SK-N-SH (cell line): ENCODE data around the gene ZMYND15. TPM values are rescaled to one million over a fixed set of nuclear protein-coding genes. Genes with fewer than 3 reads are reported as not detected.

Experiments
- CTCF ChIA-PET: fragments of 300-600, 350-600 bp; formaldehyde crosslinking; extraction: SDS; loops from one replicate; lab custom pipeline; 2021; lab: Yijun Ruan, JAX
- POLR2A ChIA-PET: fragments of 350-600 bp; sonication (Branson Sonifier 250); formaldehyde crosslinking; extraction: SDS; loops from one replicate; lab custom pipeline; 2020; ENCODE audit warnings: antibody characterized with exemption, inconsistent platforms; lab: Yijun Ruan, JAX
- DNase-seq: peaks from one replicate; pipeline ENCODE4 v3.0.0; 2012
- H2AFZ ChIP-seq: fragments of 200-600 bp; sonication (generic); 2 replicates; pipeline ENCODE4 v1.8.1; 2016; ENCODE audit warnings: antibody characterized with exemption, mild to moderate bottlenecking, low read depth
- H3F3A ChIP-seq: fragments of 200-600 bp; sonication (generic); replicated peaks from 2 replicates; pipeline ENCODE3; 2016; ENCODE audit warnings: antibody characterized with exemption, mild to moderate bottlenecking; ENCODE audit not compliant: insufficient read depth
- H3K27ac ChIP-seq, 2 experiments: fragments of 200-500 bp in 1 of 2; fragments of 200-600 bp in 1 of 2; sonication (Bioruptor generic) in 1 of 2; sonication (generic), shearing (Covaris generic) in 1 of 2; 2 replicates each; pipeline versions ENCODE4 v1.5.1 to v1.6.1; 2014 to 2016; ENCODE audit warnings: low read depth in 2 of 2, inconsistent platforms in 1 of 2, low read length in 1 of 2, mild to moderate bottlenecking in 1 of 2, mixed read lengths in 1 of 2
- H3K27me3 ChIP-seq: fragments of 200-600 bp; sonication (generic), shearing (Covaris generic); 2 replicates; pipeline ENCODE4 v1.6.1; 2016; ENCODE audit warnings: mixed run types; ENCODE audit not compliant: insufficient read depth
- H3K36me3 ChIP-seq, 2 experiments: fragments of 200-500 bp in 1 of 2; fragments of 200-600 bp in 1 of 2; sonication (Bioruptor generic) in 1 of 2; sonication (generic) in 1 of 2; replicated peaks in 1 of 2; 2 replicates each; pipeline versions ENCODE3 to v1.5.1; 2014 to 2016; ENCODE audit warnings: low read length in 1 of 2, mild to moderate bottlenecking in 1 of 2; ENCODE audit not compliant: insufficient read depth in 2 of 2, control insufficient read depth in 1 of 2
- H3K4me1 ChIP-seq, 2 experiments: fragments of 200-500 bp in 1 of 2; fragments of 200-600 bp in 1 of 2; sonication (Bioruptor generic) in 1 of 2; sonication (generic), shearing (Covaris generic) in 1 of 2; 2 replicates each; pipeline versions ENCODE4 v1.5.1 to v1.6.1; 2014 to 2016; ENCODE audit warnings: low read depth in 1 of 2, low read length in 1 of 2, mixed run types in 1 of 2; ENCODE audit not compliant: insufficient read depth in 2 of 2, control insufficient read depth in 1 of 2
- H3K4me2 ChIP-seq: fragments of 200-600 bp; sonication (generic), shearing (Covaris generic); 2 replicates; pipeline ENCODE4 v1.6.1; 2017; ENCODE audit warnings: mixed run types
- H3K4me3 ChIP-seq, 2 experiments: fragments of 200-500 bp in 1 of 2; fragments of 200-600 bp in 1 of 2; sonication (Bioruptor generic) in 1 of 2; sonication (generic), shearing (Covaris generic) in 1 of 2; 2 replicates each; pipeline versions ENCODE4 v1.5.1 to v1.8.1; 2014 to 2016; ENCODE audit warnings: low read depth in 2 of 2, inconsistent platforms in 1 of 2, low read length in 1 of 2, mild to moderate bottlenecking in 1 of 2, mixed read lengths in 1 of 2, moderate library complexity in 1 of 2
- H3K79me2 ChIP-seq: fragments of 200-600 bp; sonication (generic); 2 replicates; pipeline ENCODE4 v1.8.1; 2017; ENCODE audit warnings: mild to moderate bottlenecking; ENCODE audit not compliant: insufficient read depth
- H3K9ac ChIP-seq: fragments of 200-600 bp; sonication (generic); 2 replicates; pipeline ENCODE4 v1.6.1; 2017; ENCODE audit warnings: mixed run types
- H3K9me2 ChIP-seq: fragments of 200-600 bp; sonication (generic); 2 replicates; pipeline ENCODE4 v1.6.1; 2017; ENCODE audit warnings: mixed run types
- H3K9me3 ChIP-seq: fragments of 200-600 bp; sonication (generic); 2 replicates; pipeline ENCODE4 v1.6.1; 2017; ENCODE audit warnings: mixed run types, mild to moderate bottlenecking, moderate library complexity
- H4K20me1 ChIP-seq: fragments of 200-600 bp; sonication (generic); 2 replicates; pipeline ENCODE4 v1.6.1; 2017; ENCODE audit warnings: mild to moderate bottlenecking, mixed run types; ENCODE audit not compliant: insufficient read depth
- CHD2 ChIP-seq: fragments of 150-350 bp; IDR thresholded peaks from 2 replicates; pipeline ENCODE4 v1.6.1; 2018; ENCODE audit warnings: low read length; ENCODE audit not compliant: partially characterized antibody
- EZH2phosphoT487 ChIP-seq: fragments of 200-600 bp; sonication (generic); IDR thresholded peaks from 2 replicates; pipeline ENCODE4 v1.6.1; 2017; ENCODE audit warnings: low read depth, mixed run types, mild to moderate bottlenecking, antibody characterized with exemption, moderate library complexity, borderline replicate concordance
- FOXM1 ChIP-seq: IDR thresholded peaks from 2 replicates; pipeline ENCODE4 v1.4.0; 2012; ENCODE audit warnings: low read depth, mild to moderate bottlenecking
- JUND ChIP-seq: IDR thresholded peaks from 2 replicates; pipeline ENCODE4 v1.4.0; 2012
- MXI1 ChIP-seq: IDR thresholded peaks from 2 replicates; pipeline ENCODE4 v1.6.1; 2012; ENCODE audit warnings: mild to moderate bottlenecking, low read depth, low read length, improper control_type of control experiment
- NFIC ChIP-seq: IDR thresholded peaks from 2 replicates; pipeline ENCODE4 v1.4.0; 2012; ENCODE audit warnings: borderline replicate concordance
- NRF1 ChIP-seq: IDR thresholded peaks from 2 replicates; pipeline ENCODE4 v1.6.1; 2012; ENCODE audit warnings: low read depth, mild to moderate bottlenecking, low read length
- POLR2AphosphoS5 ChIP-seq: IDR thresholded peaks from 2 replicates; pipeline ENCODE4 v1.6.1; 2012; ENCODE audit warnings: low read depth, low read length
- RCOR1 ChIP-seq: fragments of 150-350 bp; IDR thresholded peaks from 2 replicates; pipeline ENCODE4 v1.6.1; 2017; ENCODE audit warnings: antibody characterized with exemption, low read length
- REST ChIP-seq: IDR thresholded peaks from 2 replicates; pipeline ENCODE4 v1.6.1; 2012; ENCODE audit warnings: mild to moderate bottlenecking, low read depth, low read length, moderate library complexity
- RFX5 ChIP-seq: IDR thresholded peaks from 2 replicates; pipeline ENCODE4 v1.6.1; 2012; ENCODE audit warnings: mild to moderate bottlenecking, improper control_type of control experiment, low read length
- SMC3 ChIP-seq: IDR thresholded peaks from 2 replicates; pipeline ENCODE4 v1.6.1; 2012; ENCODE audit warnings: low read depth, low read length, improper control_type of control experiment
- TAF1 ChIP-seq: IDR thresholded peaks from 2 replicates; pipeline ENCODE4 v1.6.1; 2012; ENCODE audit warnings: low read depth, mild to moderate bottlenecking, low read length, moderate library complexity, borderline replicate concordance
- TCF12 ChIP-seq: IDR thresholded peaks from 2 replicates; pipeline ENCODE4 v1.4.0; 2012
- WGBS: methylation state at CpG from one replicate; pipeline ENCODE4 v1.1.6; 2017; ENCODE audit warnings: low lambda C conversion rate; 5-methylcytosine and 5-hydroxymethylcytosine counted together
- polyA plus RNA-seq, 3 experiments: library from polyadenylated mRNA; depleted of rRNA; stranded (reverse); fragments of >200 nt; gene quantifications; 2 replicates each; pipeline ENCODE4 v1.2.3, GENCODE V29; 2012
- TF ChIP-seq, protein P1 (sequence below): IDR thresholded peaks from 2 replicates; pipeline ENCODE4 v1.4.0; 2012; ENCODE audit warnings: low read depth, borderline replicate concordance
- TF ChIP-seq, protein P2 (sequence below): fragments of 200-600 bp; sonication (generic); IDR thresholded peaks from 2 replicates; pipeline ENCODE4 v1.6.1; 2017; ENCODE audit warnings: antibody characterized with exemption, mild to moderate bottlenecking, moderate library complexity
- TF ChIP-seq, protein P3 (sequence below): IDR thresholded peaks from 2 replicates; pipeline ENCODE4 v1.4.0; 2012; ENCODE audit warnings: low read depth, borderline replicate concordance

ZMYND15 gene
- polyA plus RNA-seq, 1 of the 3 experiments (the other 2 are of a cell fraction): 0.08 TPM

GRCh38 chr17:4777969-4778760 lies 38.5 kb downstream of the ZMYND15 start:
- Histone ChIP-seq H3K4me2 (no peak overlapping the region), H3K36me3 (no peaks in the 10 kb centered on the region), H3K9me3 (no peaks in the 10 kb centered on the region), H3K9me2 (no peaks in the 10 kb centered on the region), H4K20me1 (no peaks in the 10 kb centered on the region), H3K9ac (no peak overlapping the region), H3K27ac (no peak overlapping the region), H3K27me3 (peaks cover 52% of the 10 kb centered on the region), H3K4me1 (no peaks in the 10 kb centered on the region), H2AFZ (no peak overlapping the region), H3K79me2 (no peaks in the 10 kb centered on the region), H3F3A (no peaks in the 10 kb centered on the region), H3K4me3 (no peak overlapping the region)
- ChIA-PET POLR2A (no interaction called here), CTCF (interaction anchor here (1.3 to 1.6 kb wide), 3 partner anchors 8 to 11 kb away, joined by 3 to 7 read pairs (median 6); partner anchors contain the start of genes GLTPD2 and VMO1)
- no peak for DNase-seq
- no peak for TF ChIP-seq CHD2
- no peak for TF ChIP-seq TCF12
- TF ChIP-seq, protein P1, sequence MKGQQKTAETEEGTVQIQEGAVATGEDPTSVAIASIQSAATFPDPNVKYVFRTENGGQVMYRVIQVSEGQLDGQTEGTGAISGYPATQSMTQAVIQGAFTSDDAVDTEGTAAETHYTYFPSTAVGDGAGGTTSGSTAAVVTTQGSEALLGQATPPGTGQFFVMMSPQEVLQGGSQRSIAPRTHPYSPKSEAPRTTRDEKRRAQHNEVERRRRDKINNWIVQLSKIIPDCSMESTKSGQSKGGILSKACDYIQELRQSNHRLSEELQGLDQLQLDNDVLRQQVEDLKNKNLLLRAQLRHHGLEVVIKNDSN: no peak
- 43% methylated on average over 9 of the region's 9 CpGs for WGBS

GRCh38 chr17:4780325-4780955 lies 40.8 kb downstream of the ZMYND15 start:
- CTCF ChIA-PET: interaction anchor here (0.6 to 10.5 kb wide), 5 partner anchors 10 to 600 kb away, joined by 4 to 235 read pairs (median 5); no protein-coding TSS in a partner anchor
- TF ChIP-seq JUND (no peak), RFX5 (no peak), TAF1 (no peak), MXI1 (no peak), NRF1 (no peak), SMC3 (no peak), FOXM1 (no peak), NFIC (no peak), POLR2AphosphoS5 (no peak), RCOR1 (no peak), EZH2phosphoT487 (no peak), REST (no peak)
- TF ChIP-seq, protein P2, sequence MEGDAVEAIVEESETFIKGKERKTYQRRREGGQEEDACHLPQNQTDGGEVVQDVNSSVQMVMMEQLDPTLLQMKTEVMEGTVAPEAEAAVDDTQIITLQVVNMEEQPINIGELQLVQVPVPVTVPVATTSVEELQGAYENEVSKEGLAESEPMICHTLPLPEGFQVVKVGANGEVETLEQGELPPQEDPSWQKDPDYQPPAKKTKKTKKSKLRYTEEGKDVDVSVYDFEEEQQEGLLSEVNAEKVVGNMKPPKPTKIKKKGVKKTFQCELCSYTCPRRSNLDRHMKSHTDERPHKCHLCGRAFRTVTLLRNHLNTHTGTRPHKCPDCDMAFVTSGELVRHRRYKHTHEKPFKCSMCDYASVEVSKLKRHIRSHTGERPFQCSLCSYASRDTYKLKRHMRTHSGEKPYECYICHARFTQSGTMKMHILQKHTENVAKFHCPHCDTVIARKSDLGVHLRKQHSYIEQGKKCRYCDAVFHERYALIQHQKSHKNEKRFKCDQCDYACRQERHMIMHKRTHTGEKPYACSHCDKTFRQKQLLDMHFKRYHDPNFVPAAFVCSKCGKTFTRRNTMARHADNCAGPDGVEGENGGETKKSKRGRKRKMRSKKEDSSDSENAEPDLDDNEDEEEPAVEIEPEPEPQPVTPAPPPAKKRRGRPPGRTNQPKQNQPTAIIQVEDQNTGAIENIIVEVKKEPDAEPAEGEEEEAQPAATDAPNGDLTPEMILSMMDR: no peak
- TF ChIP-seq, protein P3, sequence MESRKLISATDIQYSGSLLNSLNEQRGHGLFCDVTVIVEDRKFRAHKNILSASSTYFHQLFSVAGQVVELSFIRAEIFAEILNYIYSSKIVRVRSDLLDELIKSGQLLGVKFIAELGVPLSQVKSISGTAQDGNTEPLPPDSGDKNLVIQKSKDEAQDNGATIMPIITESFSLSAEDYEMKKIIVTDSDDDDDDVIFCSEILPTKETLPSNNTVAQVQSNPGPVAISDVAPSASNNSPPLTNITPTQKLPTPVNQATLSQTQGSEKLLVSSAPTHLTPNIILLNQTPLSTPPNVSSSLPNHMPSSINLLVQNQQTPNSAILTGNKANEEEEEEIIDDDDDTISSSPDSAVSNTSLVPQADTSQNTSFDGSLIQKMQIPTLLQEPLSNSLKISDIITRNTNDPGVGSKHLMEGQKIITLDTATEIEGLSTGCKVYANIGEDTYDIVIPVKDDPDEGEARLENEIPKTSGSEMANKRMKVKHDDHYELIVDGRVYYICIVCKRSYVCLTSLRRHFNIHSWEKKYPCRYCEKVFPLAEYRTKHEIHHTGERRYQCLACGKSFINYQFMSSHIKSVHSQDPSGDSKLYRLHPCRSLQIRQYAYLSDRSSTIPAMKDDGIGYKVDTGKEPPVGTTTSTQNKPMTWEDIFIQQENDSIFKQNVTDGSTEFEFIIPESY: no peak

More at GRCh38 chr17:4780325-4780955, 40.8 kb downstream of the ZMYND15 start:
- Histone ChIP-seq H3K79me2 (no peaks in the 10 kb centered on the region), H3K4me1 (no peaks in the 10 kb centered on the region; a peak in 1 of 4 replicates), H3K4me2 (no peak overlapping the region), H3K9me3 (no peaks in the 10 kb centered on the region), H3K4me3 (no peak overlapping the region), H3F3A (no peaks in the 10 kb centered on the region), H3K36me3 (no peaks in the 10 kb centered on the region), H4K20me1 (no peaks in the 10 kb centered on the region), H3K27ac (no peak overlapping the region), H3K9ac (no peak overlapping the region), H3K27me3 (peaks cover 53% of the 10 kb centered on the region), H2AFZ (no peak overlapping the region), H3K9me2 (no peaks in the 10 kb centered on the region)
- POLR2A ChIA-PET: no interaction called here
- DNase-seq: no peak
- 65% methylated on average over 9 of the region's 11 CpGs for whole genome bisulfite sequencing
